ENCODE measurements around the gene TFPT. TPM values are rescaled to one million over a fixed set of nuclear protein-coding genes. Genes with fewer than 3 reads are reported as not detected.
A peak's percentile ranks its signal among the peaks of the same experiment; 100 is the strongest.
"Not testable (repeated sequence)": the region's sequence is repeated elsewhere in the genome, so short reads cannot be mapped to it uniquely, and the experiment has no call there.

TFPT gene
- total RNA-seq, 5 donors from 2014 or later (not counting 1 experiment from before 2014, with no cell fraction given): 12.0 to 27.0 (median 20.7) TPM

- Histone ChIP-seq H3K9me3 (no peaks in the 10 kb centered on the region), H3K27me3 (replicated peaks in 1 of 2; ENCODE audit: control insufficient read depth in 2 of 2, extremely low read depth in 1 of 2, insufficient read depth in 2 of 2, low read length in 1 of 2) (peaks cover 0 to 11% of the 10 kb centered on the region in 2 experiments), H3K4me1 (ENCODE audit: control insufficient read depth in 1 of 2, extremely low read depth in 1 of 2, insufficient read depth in 2 of 2, low read length in 2 of 2) (peaks cover 6 to 35% of the 10 kb centered on the region in 2 experiments), H3K4me3 (ENCODE audit: control insufficient read depth in 1 of 2, extremely low read depth in 1 of 2, low read length in 1 of 2) (no peak within 1 kb of the TSS), H3K36me3 (ENCODE audit: control insufficient read depth in 2 of 2, extremely low read depth in 1 of 2, insufficient read depth in 1 of 2, low read length in 1 of 2) (peaks cover 0 to 1% of the 10 kb centered on the region in 2 donors), H3K27ac (ENCODE audit: low read length) (no peak within 1 kb of the TSS)
- H3K4me3 Mint-ChIP-seq: peak within 1 kb of the TSS in 2 of 3 donors; percentile 22 to 44
- ChIA-PET CTCF (no interaction called here), POLR2A (interaction anchor here in 1 of 2 donors (0.5 kb wide), 1 partner anchor 50 kb away, joined by 5 read pairs; no protein-coding TSS in a partner anchor)
- peaks cover 0 to 3% of the 10 kb centered on the region in 2 donors for H3K27me3 Mint-ChIP-seq
- ATAC-seq (replicated peaks in 1 of 4): no peak
- peak in 1 of 35 experiments; percentile 33 for DNase-seq
- H3K27ac Mint-ChIP-seq: peak within 1 kb of the TSS; percentile 29 to 41
- peaks cover 7% of the 10 kb centered on the region for H3K36me3 Mint-ChIP-seq
- H3K4me1 Mint-ChIP-seq: peaks cover 24 to 36% (median 33%) of the 10 kb centered on the region in 3 donors
- no peaks in the 10 kb centered on the region for H3K9me3 Mint-ChIP-seq
- 67% methylated on average over 1 of the region's 5 CpGs for WGBS (ENCODE audit: insufficient coverage)
Observed at GRCh38 chr19:54100561-54100960, 14.9 kb downstream of the TFPT start, which contains the start of gene OSCAR. TSS of gene OSCAR (minus strand) at chr19:54100803. CDS start at chr19:54100792, 11 bp downstream.

- CTCF ChIA-PET; H3K27ac Mint-ChIP-seq; H3K27me3 Mint-ChIP-seq; POLR2A ChIA-PET; H3K4me3 Mint-ChIP-seq; H3K4me3 ChIP-seq (ENCODE audit: control insufficient read depth in 1 of 2, extremely low read depth in 1 of 2, low read length in 1 of 2); H3K9me3 ChIP-seq; ATAC-seq (replicated peaks in 1 of 4); H3K36me3 ChIP-seq (ENCODE audit: control insufficient read depth in 2 of 2, extremely low read depth in 1 of 2, insufficient read depth in 1 of 2, low read length in 1 of 2); H3K9me3 Mint-ChIP-seq; DNase-seq; H3K36me3 Mint-ChIP-seq; H3K27ac ChIP-seq (ENCODE audit: low read length): not testable (repeated sequence)
- Histone ChIP-seq H3K4me1 (ENCODE audit: control insufficient read depth in 1 of 2, extremely low read depth in 1 of 2, insufficient read depth in 2 of 2, low read length in 2 of 2) (peaks cover 6 to 39% of the 10 kb centered on the region in 2 experiments), H3K27me3 (replicated peaks in 1 of 2; ENCODE audit: control insufficient read depth in 2 of 2, extremely low read depth in 1 of 2, insufficient read depth in 2 of 2, low read length in 1 of 2) (peaks cover 1 to 18% of the 10 kb centered on the region in 2 experiments)
- 88% methylated on average over 9 of the region's 9 CpGs for WGBS (ENCODE audit: insufficient coverage)
- peaks cover 25 to 32% (median 30%) of the 10 kb centered on the region in 3 donors for H3K4me1 Mint-ChIP-seq
Observed at GRCh38 chr19:54099903-54100255, 15.6 kb downstream of the TFPT start.

- DNase-seq (no peak), ATAC-seq (replicated peaks in 1 of 4) (no peak)
- H3K4me3 Mint-ChIP-seq: no peak overlapping the region
- 84% methylated on average over 8 of the region's 12 CpGs for WGBS (ENCODE audit: insufficient coverage)
- no peaks in the 10 kb centered on the region for H3K9me3 Mint-ChIP-seq
- H3K36me3 ChIP-seq (ENCODE audit: control insufficient read depth in 2 of 2, extremely low read depth in 1 of 2, insufficient read depth in 1 of 2, low read length in 1 of 2): no peaks in the 10 kb centered on the region
- ChIA-PET CTCF (no interaction called here), POLR2A (no interaction called here)
- peaks cover 4% of the 10 kb centered on the region for H3K36me3 Mint-ChIP-seq
- no peak overlapping the region for H3K27ac ChIP-seq (ENCODE audit: low read length)
- H3K4me3 ChIP-seq (ENCODE audit: control insufficient read depth in 1 of 2, extremely low read depth in 1 of 2, low read length in 1 of 2): no peak overlapping the region
- H3K27me3 Mint-ChIP-seq: peaks cover 2 to 7% of the 10 kb centered on the region in 2 donors
- peaks cover 3 to 23% of the 10 kb centered on the region in 2 experiments for H3K27me3 ChIP-seq (replicated peaks in 1 of 2; ENCODE audit: control insufficient read depth in 2 of 2, extremely low read depth in 1 of 2, insufficient read depth in 2 of 2, low read length in 1 of 2)
- no peak overlapping the region for H3K27ac Mint-ChIP-seq
- H3K9me3 ChIP-seq: no peaks in the 10 kb centered on the region
- peaks cover 6 to 39% of the 10 kb centered on the region in 2 experiments for H3K4me1 ChIP-seq (ENCODE audit: control insufficient read depth in 1 of 2, extremely low read depth in 1 of 2, insufficient read depth in 2 of 2, low read length in 2 of 2)
- peaks cover 27 to 32% (median 30%) of the 10 kb centered on the region in 3 donors for H3K4me1 Mint-ChIP-seq
Observed at GRCh38 chr19:54099190-54099902, 16.1 kb downstream of the TFPT start.

GRCh38 chr19:54096617-54097106 lies 18.8 kb downstream of the TFPT start:
- H3K27ac Mint-ChIP-seq: peak overlapping the region; percentile 73 to 79
- no peaks in the 10 kb centered on the region for H3K9me3 Mint-ChIP-seq
- CTCF ChIA-PET: interaction anchor here (0.6 to 1.0 kb wide), 4 partner anchors 38 to 226 kb away, joined by 3 to 4 read pairs (median 4); partner anchors contain the start of gene LILRB3 (in 1 of the 2)
- 21% methylated on average over 13 of the region's 14 CpGs for WGBS (ENCODE audit: insufficient coverage)
- Histone ChIP-seq H3K4me1 (ENCODE audit: control insufficient read depth in 1 of 2, extremely low read depth in 1 of 2, insufficient read depth in 2 of 2, low read length in 2 of 2) (peaks cover 2 to 21% of the 10 kb centered on the region in 2 experiments), H3K36me3 (ENCODE audit: control insufficient read depth in 2 of 2, extremely low read depth in 1 of 2, insufficient read depth in 1 of 2, low read length in 1 of 2) (no peaks in the 10 kb centered on the region), H3K4me3 (ENCODE audit: control insufficient read depth in 1 of 2, extremely low read depth in 1 of 2, low read length in 1 of 2) (no peak overlapping the region), H3K9me3 (no peaks in the 10 kb centered on the region), H3K27ac (ENCODE audit: low read length) (peak overlapping the region; percentile 4), H3K27me3 (replicated peaks in 1 of 2; ENCODE audit: control insufficient read depth in 2 of 2, extremely low read depth in 1 of 2, insufficient read depth in 2 of 2, low read length in 1 of 2) (peaks cover 3 to 28% of the 10 kb centered on the region in 2 experiments)
- peak overlapping the region; percentile 42 to 79 (median 71) for H3K4me3 Mint-ChIP-seq
- ATAC-seq (replicated peaks in 1 of 4) (peak in 3 of 4 experiments; percentile 61 to 68 (median 62)), DNase-seq (peak in 4 of 35 experiments; percentile 9 to 50 (median 15))
- peaks cover 10 to 15% of the 10 kb centered on the region in 2 donors for H3K27me3 Mint-ChIP-seq
- POLR2A ChIA-PET: no interaction called here
- no peaks in the 10 kb centered on the region for H3K36me3 Mint-ChIP-seq
- H3K4me1 Mint-ChIP-seq: peaks cover 14 to 18% (median 17%) of the 10 kb centered on the region in 3 donors

GRCh38 chr19:54095859-54096616 lies 19.4 kb downstream of the TFPT start:
- DNase-seq (peak in 31 of 35 experiments; percentile 15 to 72 (median 44)), ATAC-seq (replicated peaks in 1 of 4) (peak; percentile 82 to 89 (median 86))
- H3K4me3 ChIP-seq (ENCODE audit: control insufficient read depth in 1 of 2, extremely low read depth in 1 of 2, low read length in 1 of 2): peak overlapping the region; percentile 38 to 62
- peaks cover 2 to 21% of the 10 kb centered on the region in 2 experiments for H3K4me1 ChIP-seq (ENCODE audit: control insufficient read depth in 1 of 2, extremely low read depth in 1 of 2, insufficient read depth in 2 of 2, low read length in 2 of 2)
- H3K27ac ChIP-seq (ENCODE audit: low read length); H3K36me3 ChIP-seq (ENCODE audit: control insufficient read depth in 2 of 2, extremely low read depth in 1 of 2, insufficient read depth in 1 of 2, low read length in 1 of 2); H3K9me3 Mint-ChIP-seq; POLR2A ChIA-PET; H3K9me3 ChIP-seq; H3K36me3 Mint-ChIP-seq: not testable (repeated sequence)
- H3K27me3 Mint-ChIP-seq: peaks cover 10 to 16% of the 10 kb centered on the region in 2 donors
- H3K4me1 Mint-ChIP-seq: peaks cover 14 to 15% (median 14%) of the 10 kb centered on the region in 3 donors
- CTCF ChIA-PET: interaction anchor here (0.5 to 1.2 kb wide), 6 partner anchors 37 to 1051 kb away, joined by 3 to 4 read pairs (median 3); partner anchors contain the start of genes CNOT3 (in 1 of the 2), LILRB3 (in 1 of the 2) and MBOAT7 (in 1 of the 2)
- H3K4me3 Mint-ChIP-seq: peak overlapping the region; percentile 74 to 80 (median 79)
- peaks cover 3 to 28% of the 10 kb centered on the region in 2 experiments for H3K27me3 ChIP-seq (replicated peaks in 1 of 2; ENCODE audit: control insufficient read depth in 2 of 2, extremely low read depth in 1 of 2, insufficient read depth in 2 of 2, low read length in 1 of 2)
- 1% methylated on average over 46 of the region's 46 CpGs for WGBS (ENCODE audit: insufficient coverage)
- peak overlapping the region; percentile 74 to 79 for H3K27ac Mint-ChIP-seq

Measured in T-cell (primary cell).